Gastrocnemius medialis (tissue), 4 donors: ENCODE data around the gene TUBB8B. TPM values are rescaled to one million over a fixed set of nuclear protein-coding genes. Genes with fewer than 3 reads are reported as not detected.
"Not testable (repeated sequence)": the region's sequence is repeated elsewhere in the genome, so short reads cannot be mapped to it uniquely, and the experiment has no call there.

ENCODE experiments used
- ATAC-seq, 2 donors: fragments of 150-250 bp; one replicate each; pipeline ENCODE4 v1.9.1; 2016
- DNase-seq, 2 donors: peaks; one replicate each; pipeline ENCODE4 v3.0.0-alpha.2; 2019
- H3K27ac ChIP-seq, 4 donors: fragments of 200-600 bp; sonication (generic); 1 replicate in 1 of 4; 2 replicates in 3 of 4; pipeline ENCODE4 v1.5.1; 2016 to 2018; ENCODE audit warnings: mild to moderate bottlenecking in 2 of 4, moderate library complexity in 1 of 4
- H3K27me3 ChIP-seq, 3 donors: fragments of 200-600 bp; sonication (generic) in 2 of 3; 1 replicate in 1 of 3; 2 replicates in 2 of 3; pipeline versions ENCODE4 v1.5.1 to v1.6.0; 2016 to 2019; ENCODE audit warnings: mild to moderate bottlenecking in 1 of 3, moderate library complexity in 1 of 3
- H3K36me3 ChIP-seq, 2 donors: fragments of 200-600 bp; sonication (generic) in 1 of 2; one replicate each; pipeline ENCODE4 v1.5.1; 2017 to 2018
- H3K4me1 ChIP-seq, 2 donors: fragments of 200-600 bp; sonication (generic) in 1 of 2; one replicate each; pipeline ENCODE4 v1.5.1; 2016 to 2017; ENCODE audit warnings: mild to moderate bottlenecking in 2 of 2
- H3K4me3 ChIP-seq, 4 donors: fragments of 200-600 bp; sonication (generic) in 3 of 4; 1 replicate in 1 of 4; 2 replicates in 3 of 4; pipeline ENCODE4 v1.5.1; 2016 to 2019; ENCODE audit warnings: mild to moderate bottlenecking in 2 of 4
- H3K9me3 ChIP-seq, 3 donors: fragments of 200-600 bp; sonication (generic) in 2 of 3; 1 replicate in 1 of 3; 2 replicates in 2 of 3; pipeline ENCODE4 v1.5.1; 2016 to 2019
- in situ Hi-C, 4 donors: fragments of 200-750 bp; cut with MboI; loops; one replicate each; pipeline versions ENCODE4 v1.15.0 to v1.8.0; 2017; ENCODE audit warnings: low sequenced_read_pairs in 4 of 4
- intact Hi-C: fragments of 100-400 bp; cut with DNase I; formaldehyde crosslinking; loops from one replicate; pipeline ENCODE4 v1.15.1; 2023; ENCODE audit warnings: low total_unique reads
- total RNA-seq, 4 donors: library from RNA; depleted of rRNA; stranded (reverse); fragments of >200 nt; gene quantifications; one replicate each; pipeline versions ENCODE4 v1.1.0 to v1.2.3, GENCODE V29; 2016
- TF ChIP-seq, protein P1 (sequence below), 5 experiments: fragments of 450-650 bp in 3 of 5; fragments of 200-600 bp in 2 of 5; sonication (generic) in 2 of 5; IDR thresholded peaks in 4 of 5; conservative IDR thresholded peaks in 1 of 5; 1 replicate in 4 of 5; 2 replicates in 1 of 5; pipeline ENCODE4 v1.5.1; 2016 to 2019; ENCODE audit warnings: antibody characterized with exemption in 5 of 5, mild to moderate bottlenecking in 3 of 5, moderate library complexity in 3 of 5

The TUBB8B gene
- total RNA-seq, 4 donors from 2014 or later, result not detected

DNA sequence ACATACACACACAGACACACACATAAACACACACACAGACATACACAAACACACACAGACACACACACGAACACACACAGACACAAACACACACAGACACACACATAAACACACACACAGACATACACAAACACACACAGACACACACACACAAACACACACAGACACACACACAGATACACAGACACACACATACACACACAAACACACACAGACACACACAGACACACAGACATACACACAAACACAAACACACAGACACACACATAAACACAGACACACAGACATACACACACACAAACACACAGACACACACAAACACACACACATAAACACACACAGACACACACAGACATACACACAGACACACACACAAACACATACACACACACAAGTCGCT is 31.5 kb upstream of the TUBB8B start:
- H3K27me3 ChIP-seq, ATAC-seq, H3K4me3 ChIP-seq, H3K9me3 ChIP-seq, in situ Hi-C loops, H3K27ac ChIP-seq, H3K36me3 ChIP-seq, DNase-seq, H3K4me1 ChIP-seq, intact Hi-C loops: not testable (repeated sequence)

DNA sequence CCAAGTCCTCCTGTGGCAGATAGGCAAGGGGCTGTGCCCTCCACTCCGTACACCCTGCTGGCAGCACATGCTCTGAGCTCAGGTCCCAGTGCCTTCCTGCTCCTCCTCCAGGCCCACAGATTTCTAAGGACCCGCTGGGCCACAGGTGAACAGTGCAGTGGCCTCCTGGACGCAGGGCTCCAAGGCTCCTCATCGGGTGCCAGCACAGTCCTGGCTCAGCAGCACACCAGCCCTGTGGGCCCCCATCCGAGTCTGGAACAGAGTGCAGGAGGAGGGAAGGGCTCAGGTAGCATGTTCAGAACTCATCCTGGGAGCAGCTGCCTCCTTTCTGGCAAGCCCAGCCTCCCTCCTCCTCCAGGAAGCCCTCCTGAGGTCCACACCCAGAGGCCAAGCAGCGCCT is 30.8 kb upstream of the TUBB8B start:
- in situ Hi-C loops, H3K4me1 ChIP-seq, H3K36me3 ChIP-seq, H3K27ac ChIP-seq, ATAC-seq, H3K27me3 ChIP-seq, DNase-seq, intact Hi-C loops, H3K9me3 ChIP-seq, H3K4me3 ChIP-seq: not testable (repeated sequence)

DNA sequence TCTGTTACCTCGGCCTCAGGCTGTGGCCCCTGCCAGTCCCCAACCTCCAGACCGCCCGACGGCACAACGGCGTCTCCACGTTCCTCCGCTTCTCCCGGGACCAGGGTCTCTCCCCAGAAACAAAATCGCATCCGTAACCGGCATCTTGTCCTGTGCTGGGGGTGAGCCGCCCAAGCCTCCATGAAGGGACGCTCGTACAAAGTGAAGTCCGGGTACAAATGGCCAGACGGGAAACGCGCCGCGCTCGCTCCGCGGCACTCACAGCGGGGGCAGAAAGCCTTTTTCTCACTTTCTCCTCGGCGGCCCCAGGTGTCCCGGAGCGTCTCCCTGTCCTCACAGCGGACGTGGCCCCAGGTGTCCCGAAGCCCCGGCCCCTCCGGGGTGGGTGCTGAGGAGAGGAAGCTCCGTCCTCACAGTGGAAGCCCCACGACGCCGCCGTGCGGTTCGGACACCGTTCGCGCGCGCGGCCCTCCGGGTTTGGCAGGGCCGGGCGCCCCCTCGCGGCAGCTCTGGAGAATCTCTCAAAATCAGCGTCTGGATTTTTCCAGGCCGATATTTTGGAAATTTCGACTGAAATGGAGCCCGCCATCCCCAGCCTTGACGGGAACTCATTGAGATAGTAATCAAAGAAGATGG is 26.2 kb upstream of the TUBB8B start:
- ATAC-seq, intact Hi-C loops: not testable (repeated sequence)

DNA sequence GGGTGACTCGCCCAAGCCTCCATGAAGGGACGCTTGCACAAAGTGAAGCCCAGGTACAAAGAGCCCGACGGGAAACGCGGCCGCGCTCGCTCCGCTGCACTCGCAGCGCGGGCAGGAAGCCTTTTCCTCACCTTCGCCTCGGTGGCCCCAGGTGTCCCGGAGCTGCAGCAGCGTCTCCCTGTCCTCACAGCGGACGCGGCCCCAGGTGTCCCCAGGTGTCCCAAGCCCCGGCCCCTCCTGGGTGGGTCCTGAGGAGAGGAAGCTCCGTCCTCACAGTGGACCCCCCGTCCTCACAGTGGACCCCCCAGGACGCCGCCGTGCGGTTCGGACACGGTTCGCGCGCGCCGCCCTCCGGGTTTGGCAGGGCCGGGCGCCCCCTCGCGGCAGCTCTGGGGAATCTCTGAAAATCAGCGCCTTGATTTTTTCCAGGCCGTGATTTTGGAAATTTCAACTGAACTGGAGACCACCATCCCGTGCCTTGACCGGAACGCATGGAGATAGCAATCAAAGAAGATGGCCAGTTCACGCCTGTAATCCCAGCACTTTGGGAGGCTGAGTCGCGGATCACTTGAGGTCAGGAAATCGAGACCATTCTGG is 23.9 kb upstream of the TUBB8B start:
- H3K4me1 ChIP-seq, ATAC-seq, DNase-seq, H3K27ac ChIP-seq, H3K36me3 ChIP-seq, in situ Hi-C loops, intact Hi-C loops, H3K9me3 ChIP-seq, H3K4me3 ChIP-seq, H3K27me3 ChIP-seq: not testable (repeated sequence)
- TF ChIP-seq, protein P1, sequence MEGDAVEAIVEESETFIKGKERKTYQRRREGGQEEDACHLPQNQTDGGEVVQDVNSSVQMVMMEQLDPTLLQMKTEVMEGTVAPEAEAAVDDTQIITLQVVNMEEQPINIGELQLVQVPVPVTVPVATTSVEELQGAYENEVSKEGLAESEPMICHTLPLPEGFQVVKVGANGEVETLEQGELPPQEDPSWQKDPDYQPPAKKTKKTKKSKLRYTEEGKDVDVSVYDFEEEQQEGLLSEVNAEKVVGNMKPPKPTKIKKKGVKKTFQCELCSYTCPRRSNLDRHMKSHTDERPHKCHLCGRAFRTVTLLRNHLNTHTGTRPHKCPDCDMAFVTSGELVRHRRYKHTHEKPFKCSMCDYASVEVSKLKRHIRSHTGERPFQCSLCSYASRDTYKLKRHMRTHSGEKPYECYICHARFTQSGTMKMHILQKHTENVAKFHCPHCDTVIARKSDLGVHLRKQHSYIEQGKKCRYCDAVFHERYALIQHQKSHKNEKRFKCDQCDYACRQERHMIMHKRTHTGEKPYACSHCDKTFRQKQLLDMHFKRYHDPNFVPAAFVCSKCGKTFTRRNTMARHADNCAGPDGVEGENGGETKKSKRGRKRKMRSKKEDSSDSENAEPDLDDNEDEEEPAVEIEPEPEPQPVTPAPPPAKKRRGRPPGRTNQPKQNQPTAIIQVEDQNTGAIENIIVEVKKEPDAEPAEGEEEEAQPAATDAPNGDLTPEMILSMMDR (IDR thresholded peaks at IDR 0.05 in 4 of 5, conservative IDR thresholded peaks at IDR 0.05 in 1 of 5), result peak in 1 of 5 experiments; percentile 17

More for the DNA sequence above, 26.2 kb upstream of the TUBB8B start:
- H3K27ac ChIP-seq, H3K9me3 ChIP-seq, DNase-seq, H3K36me3 ChIP-seq, H3K4me1 ChIP-seq, in situ Hi-C loops, H3K4me3 ChIP-seq, H3K27me3 ChIP-seq: not testable (repeated sequence)

DNA sequence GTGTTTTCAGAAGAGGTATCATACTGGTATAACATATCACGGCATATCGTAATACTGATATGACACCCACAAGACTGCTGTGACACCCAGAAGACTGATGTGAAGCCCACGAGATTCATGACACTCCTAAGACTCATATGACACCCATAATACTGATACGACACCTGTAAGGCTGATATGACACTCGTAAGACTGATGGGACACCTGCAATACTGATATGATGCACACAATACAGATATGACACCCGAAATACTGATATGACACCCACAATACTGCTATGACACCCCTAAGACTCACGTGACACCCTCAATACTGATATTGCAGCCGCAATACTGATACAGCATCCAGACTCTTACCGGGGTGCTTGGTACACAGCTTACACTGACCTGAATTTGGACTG is 18.3 kb upstream of the TUBB8B start:
- DNase-seq, H3K9me3 ChIP-seq, in situ Hi-C loops, H3K27me3 ChIP-seq, H3K36me3 ChIP-seq, H3K27ac ChIP-seq, intact Hi-C loops, H3K4me1 ChIP-seq, H3K4me3 ChIP-seq, ATAC-seq: not testable (repeated sequence)

DNA sequence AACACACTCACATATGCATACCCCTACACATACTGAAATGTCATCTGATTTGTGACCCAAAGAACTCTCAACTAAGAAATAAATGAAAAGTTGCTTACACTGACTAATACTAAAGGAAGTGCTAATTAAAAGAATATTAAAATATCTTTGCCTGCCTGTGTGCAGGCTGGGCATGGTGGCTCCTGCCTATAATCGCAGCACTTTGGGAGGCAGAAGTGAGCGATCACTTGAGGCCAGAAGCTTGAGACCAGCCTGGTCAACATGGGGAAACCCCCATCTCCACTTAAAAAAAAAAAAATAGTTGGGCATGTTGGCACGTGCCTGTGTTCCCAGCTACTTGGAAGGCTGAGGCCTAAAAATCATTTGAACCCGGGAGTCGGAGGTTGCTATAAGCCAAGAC is 14.9 kb upstream of the TUBB8B start:
- in situ Hi-C loops, ATAC-seq, H3K4me1 ChIP-seq, intact Hi-C loops, H3K27ac ChIP-seq, H3K36me3 ChIP-seq, DNase-seq, H3K9me3 ChIP-seq, H3K4me3 ChIP-seq, H3K27me3 ChIP-seq: not testable (repeated sequence)

DNA sequence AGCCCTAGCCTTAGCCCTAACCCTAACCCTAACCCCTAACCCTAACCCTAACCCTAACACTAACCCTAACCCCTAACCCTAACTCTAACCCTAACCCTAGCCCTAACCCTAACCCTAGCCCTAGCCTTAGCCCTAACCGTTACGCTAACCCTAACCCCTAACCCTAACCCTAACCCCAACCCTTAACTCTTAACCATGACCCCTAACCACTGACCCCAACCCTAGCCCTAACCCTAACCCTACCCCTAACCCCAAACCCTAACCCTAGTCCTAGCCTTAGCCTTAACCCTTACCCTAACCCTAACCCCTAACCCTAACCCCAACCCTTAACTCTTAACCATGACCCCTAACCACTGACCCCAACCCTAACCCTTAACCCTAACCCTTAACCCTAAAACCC is 14.2 kb upstream of the TUBB8B start:
- H3K27me3 ChIP-seq, H3K9me3 ChIP-seq, in situ Hi-C loops, H3K4me3 ChIP-seq, H3K27ac ChIP-seq, DNase-seq, H3K4me1 ChIP-seq, H3K36me3 ChIP-seq, ATAC-seq, intact Hi-C loops: not testable (repeated sequence)

DNA sequence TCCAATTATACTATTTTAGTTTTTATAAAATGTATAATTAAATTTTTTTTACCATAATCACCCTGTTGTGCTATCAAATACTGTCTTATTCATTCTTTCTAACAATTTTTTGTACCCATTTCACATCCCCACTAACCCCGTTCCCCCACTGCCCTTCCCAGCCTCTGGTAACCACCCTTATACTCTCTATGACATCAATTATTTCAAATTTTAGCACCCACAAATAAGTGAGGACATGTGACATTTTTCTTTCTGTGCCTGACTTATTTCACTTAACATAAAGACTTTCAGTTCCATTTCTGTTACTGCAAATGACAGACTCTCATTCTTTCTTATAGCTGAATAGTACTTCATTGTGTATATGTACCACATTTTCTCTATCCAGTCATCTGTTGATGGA is 5.0 kb upstream of the TUBB8B start:
- H3K27ac ChIP-seq, H3K9me3 ChIP-seq, H3K4me1 ChIP-seq, intact Hi-C loops, DNase-seq, in situ Hi-C loops, ATAC-seq, H3K4me3 ChIP-seq, H3K36me3 ChIP-seq, H3K27me3 ChIP-seq: not testable (repeated sequence)

DNA sequence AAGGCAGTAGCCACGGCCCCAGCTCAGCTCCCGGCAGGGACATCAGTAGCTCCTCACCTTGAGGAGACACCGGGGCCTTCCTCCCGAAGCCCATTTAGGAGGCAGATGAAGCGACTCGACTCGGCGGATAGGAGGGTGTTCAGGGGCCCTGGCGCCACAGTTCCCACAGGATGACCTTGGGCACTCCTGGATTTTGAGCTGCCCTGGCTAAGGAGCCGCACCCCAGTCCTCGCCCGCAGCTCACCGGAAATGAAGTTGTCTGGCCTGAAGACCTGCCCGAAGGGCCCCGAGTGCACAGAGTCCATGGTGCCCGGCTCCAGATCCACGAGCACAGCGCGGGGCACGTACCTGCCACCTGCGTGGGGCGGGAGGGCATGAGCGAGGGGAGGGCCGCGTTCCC is 719 bp downstream of the TUBB8B start:
- H3K27ac ChIP-seq, H3K36me3 ChIP-seq, H3K9me3 ChIP-seq, H3K27me3 ChIP-seq, ATAC-seq, H3K4me3 ChIP-seq, in situ Hi-C loops, H3K4me1 ChIP-seq, DNase-seq, intact Hi-C loops: not testable (repeated sequence)

DNA sequence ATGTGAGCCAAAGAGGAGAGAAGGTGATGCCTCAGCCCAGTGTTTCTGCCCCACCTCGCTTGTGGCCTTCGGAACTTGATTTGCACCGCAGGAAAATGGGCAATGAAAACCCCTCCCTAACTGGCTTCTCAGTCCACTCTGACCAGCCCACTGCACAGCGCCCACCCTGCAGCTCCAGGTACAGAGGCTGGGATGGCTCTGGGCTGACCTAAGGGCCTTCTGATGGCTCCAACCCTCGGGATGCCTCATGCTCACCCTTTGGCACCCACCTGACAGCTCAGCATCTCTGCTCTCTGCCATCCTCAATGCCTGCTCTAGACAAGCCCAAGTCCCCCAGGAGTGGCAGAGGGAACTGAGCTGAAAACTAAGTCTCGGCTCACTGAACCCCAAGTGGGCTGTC is 36.2 kb downstream of the TUBB8B start:
- H3K36me3 ChIP-seq, H3K9me3 ChIP-seq, H3K27ac ChIP-seq, ATAC-seq, in situ Hi-C loops, intact Hi-C loops, H3K4me3 ChIP-seq, H3K4me1 ChIP-seq, H3K27me3 ChIP-seq, DNase-seq: not testable (repeated sequence)

DNA sequence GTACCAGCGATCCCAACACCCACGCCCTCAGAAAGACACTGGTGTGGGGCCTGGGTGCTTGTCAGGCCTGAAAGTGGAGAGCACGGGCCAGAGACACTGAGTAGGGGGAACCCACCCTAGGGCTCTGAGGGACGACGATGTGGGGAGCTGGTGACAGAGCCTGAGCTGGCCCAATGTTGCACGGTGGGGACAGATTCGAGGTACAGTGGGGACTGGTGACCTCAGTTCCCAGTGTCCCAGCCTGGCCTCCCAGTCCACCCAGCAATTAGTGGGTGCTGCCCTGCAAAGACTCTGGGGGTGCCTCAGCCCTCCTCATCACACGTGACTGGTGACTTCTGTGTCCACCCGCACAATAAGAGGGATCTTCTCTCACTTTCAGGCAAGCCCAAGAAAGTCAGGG is 36.6 kb downstream of the TUBB8B start:
- H3K4me3 ChIP-seq, H3K4me1 ChIP-seq, intact Hi-C loops, in situ Hi-C loops, H3K9me3 ChIP-seq, H3K36me3 ChIP-seq, DNase-seq, ATAC-seq, H3K27ac ChIP-seq, H3K27me3 ChIP-seq: not testable (repeated sequence)
